Brain microvascular endothelial cell (primary cell): ENCODE measurements around the gene ADGRF3.

Source experiments
- DNase-seq: peaks from one replicate; pipeline ENCODE4 v3.0.0-alpha.2; 2020
- H3K27ac ChIP-seq: fragments of 250-450 bp; sonication (Bioruptor Pico); 2 replicates; pipeline ENCODE4 v1.5.1; 2020; ENCODE audit warnings: mild to moderate bottlenecking, moderate library complexity
- H3K27me3 ChIP-seq: fragments of 250-450 bp; sonication (Bioruptor Pico); replicated peaks from 2 replicates; pipeline ENCODE4 v1.5.1; 2020; ENCODE audit warnings: mild to moderate bottlenecking
- H3K36me3 ChIP-seq: fragments of 250-450 bp; sonication (Bioruptor Pico); replicated peaks from 2 replicates; pipeline ENCODE4 v1.5.1; 2020; ENCODE audit warnings: mild to moderate bottlenecking
- H3K4me3 ChIP-seq: 2 replicates; pipeline ENCODE4 v1.5.1; 2011; ENCODE audit warnings: low read depth, mild to moderate bottlenecking, control low read depth, low read length, moderate library complexity
- in situ Hi-C: cut with HindIII; loops from 2 replicates; pipeline ENCODE4 v1.10.0; 2017; ENCODE audit warnings: low sequenced_read_pairs, low pct_ligation_motif_present
- TF ChIP-seq, protein P1 (sequence below): IDR thresholded peaks from 2 replicates; pipeline ENCODE4 v1.5.1; 2011; ENCODE audit warnings: low read depth, mild to moderate bottlenecking, moderate library complexity, low read length, control low read depth, inconsistent platforms; ENCODE audit errors: missing control alignments

Gene ADGRF3

DNA sequence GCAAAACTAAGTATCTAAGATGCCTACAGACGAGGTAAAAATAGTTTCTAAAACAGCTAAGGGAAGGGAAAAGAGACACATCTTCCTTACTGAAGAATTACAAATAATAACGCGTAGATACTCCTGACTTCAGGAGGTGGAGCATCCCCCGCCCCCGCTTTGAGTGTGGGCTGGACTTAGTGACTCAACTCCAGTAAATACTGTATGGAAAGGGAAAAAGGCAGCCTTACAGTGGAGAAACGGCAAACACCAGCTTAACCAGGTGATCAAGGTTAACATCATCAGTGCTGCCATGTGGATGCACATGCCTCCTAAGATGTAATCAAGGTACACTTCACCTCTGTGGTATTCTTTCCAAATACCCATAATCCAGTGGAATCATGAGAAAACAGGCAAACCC, 53.9 kb downstream of the ADGRF3 start:
- DNase-seq, result peak; percentile 53

DNA sequence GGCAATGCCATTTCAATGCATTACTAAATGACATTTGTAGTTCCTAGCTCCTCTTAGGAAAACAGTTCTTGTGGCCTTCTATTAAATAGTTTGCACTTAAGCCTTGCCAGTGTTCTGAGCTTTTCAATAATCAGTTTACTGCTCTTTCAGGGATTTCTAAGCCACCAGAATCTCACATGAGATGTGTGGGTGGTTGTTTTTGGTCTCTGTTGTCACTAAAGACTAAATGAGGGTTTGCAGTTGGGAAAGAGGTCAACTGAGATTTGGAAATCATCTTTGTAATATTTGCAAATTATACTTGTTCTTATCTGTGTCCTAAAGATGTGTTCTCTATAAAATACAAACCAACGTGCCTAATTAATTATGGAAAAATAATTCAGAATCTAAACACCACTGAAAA, 56.6 kb downstream of the ADGRF3 start:
- TF ChIP-seq, protein P1, sequence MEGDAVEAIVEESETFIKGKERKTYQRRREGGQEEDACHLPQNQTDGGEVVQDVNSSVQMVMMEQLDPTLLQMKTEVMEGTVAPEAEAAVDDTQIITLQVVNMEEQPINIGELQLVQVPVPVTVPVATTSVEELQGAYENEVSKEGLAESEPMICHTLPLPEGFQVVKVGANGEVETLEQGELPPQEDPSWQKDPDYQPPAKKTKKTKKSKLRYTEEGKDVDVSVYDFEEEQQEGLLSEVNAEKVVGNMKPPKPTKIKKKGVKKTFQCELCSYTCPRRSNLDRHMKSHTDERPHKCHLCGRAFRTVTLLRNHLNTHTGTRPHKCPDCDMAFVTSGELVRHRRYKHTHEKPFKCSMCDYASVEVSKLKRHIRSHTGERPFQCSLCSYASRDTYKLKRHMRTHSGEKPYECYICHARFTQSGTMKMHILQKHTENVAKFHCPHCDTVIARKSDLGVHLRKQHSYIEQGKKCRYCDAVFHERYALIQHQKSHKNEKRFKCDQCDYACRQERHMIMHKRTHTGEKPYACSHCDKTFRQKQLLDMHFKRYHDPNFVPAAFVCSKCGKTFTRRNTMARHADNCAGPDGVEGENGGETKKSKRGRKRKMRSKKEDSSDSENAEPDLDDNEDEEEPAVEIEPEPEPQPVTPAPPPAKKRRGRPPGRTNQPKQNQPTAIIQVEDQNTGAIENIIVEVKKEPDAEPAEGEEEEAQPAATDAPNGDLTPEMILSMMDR, result no peak
- in situ Hi-C loops, result no loop called here

More for the DNA sequence above, 53.9 kb downstream of the ADGRF3 start:
- no peak overlapping the region for H3K4me3 ChIP-seq
- peaks cover 3% of the 10 kb centered on the region for H3K36me3 ChIP-seq
- TF ChIP-seq, protein P1, result no peak
- no peak overlapping the region for H3K27ac ChIP-seq
- in situ Hi-C loops, result no loop called here
- H3K27me3 ChIP-seq, result no peaks in the 10 kb centered on the region

DNA sequence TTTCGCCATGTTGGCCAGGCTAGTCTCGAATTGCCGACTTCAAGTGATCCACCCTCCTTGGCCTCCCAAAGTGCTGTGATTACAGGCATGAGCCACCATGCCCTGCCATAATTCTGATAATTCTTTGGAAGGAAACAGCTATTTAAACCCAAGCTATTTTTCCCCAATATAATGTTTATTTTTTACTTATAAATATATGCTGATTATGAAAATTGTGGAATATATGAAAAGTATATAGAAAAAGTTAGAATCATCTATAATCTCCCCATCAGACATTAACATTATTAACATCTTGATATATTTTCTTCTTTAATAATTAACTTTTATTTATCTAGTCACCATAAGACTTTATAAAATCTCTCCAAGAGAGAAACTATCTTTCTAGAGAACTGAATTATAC, 60.7 kb downstream of the ADGRF3 start:
- Histone ChIP-seq H3K36me3 (peaks cover 24% of the 10 kb centered on the region), H3K4me3 (no peak overlapping the region), H3K27ac (no peak overlapping the region), H3K27me3 (no peaks in the 10 kb centered on the region)
- DNase-seq, result no peak
- in situ Hi-C loops, result no loop called here
- TF ChIP-seq, protein P1, result no peak

More for the DNA sequence above, 56.6 kb downstream of the ADGRF3 start:
- no peak for DNase-seq
- no peak overlapping the region for H3K4me3 ChIP-seq
- no peak overlapping the region for H3K27ac ChIP-seq
- H3K36me3 ChIP-seq, result peaks cover 9% of the 10 kb centered on the region
- H3K27me3 ChIP-seq, result no peaks in the 10 kb centered on the region

DNA sequence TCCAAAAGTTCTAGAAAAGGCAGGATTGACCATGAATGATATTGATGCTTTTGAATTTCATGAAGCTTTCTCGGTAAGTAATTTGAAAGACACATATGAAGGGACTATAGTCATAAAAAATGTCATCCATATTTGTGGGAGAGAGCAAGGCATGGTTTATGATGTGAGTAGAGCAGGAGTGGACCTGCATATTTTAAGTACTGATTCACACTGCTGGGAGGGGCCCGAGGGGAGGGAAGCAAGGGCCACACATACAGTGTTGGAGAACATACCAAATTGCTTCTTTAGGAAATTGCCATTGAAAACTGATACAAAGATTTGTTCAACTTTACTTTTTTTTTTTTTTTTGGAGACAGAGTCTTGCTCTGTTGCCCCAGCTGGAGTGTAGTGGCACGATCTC, 62.5 kb downstream of the ADGRF3 start:
- TF ChIP-seq, protein P1, result no peak
- H3K4me3 ChIP-seq, result no peak overlapping the region
- peak; percentile 38 for DNase-seq
- in situ Hi-C loops, result no loop called here
- H3K27me3 ChIP-seq, result no peaks in the 10 kb centered on the region
- no peak overlapping the region for H3K27ac ChIP-seq
- H3K36me3 ChIP-seq, result peaks cover 26% of the 10 kb centered on the region

DNA sequence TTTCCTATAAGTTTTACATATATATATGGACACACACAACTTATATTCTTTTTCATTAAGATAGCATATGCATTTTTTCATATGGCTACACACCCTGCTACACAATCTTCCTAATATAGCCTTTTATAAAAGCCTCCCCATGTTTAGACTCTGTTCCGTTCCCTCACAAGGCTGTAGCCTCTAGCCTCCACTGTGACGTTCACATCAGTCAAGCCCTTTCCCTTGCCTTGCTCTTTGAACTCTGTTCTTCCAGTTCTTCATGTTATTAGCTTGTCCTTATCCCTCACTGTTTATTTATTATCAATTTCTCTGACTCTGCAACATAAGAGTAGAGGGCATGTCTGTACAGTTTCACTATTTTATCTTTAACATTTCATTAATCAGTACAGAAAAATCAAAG, 63.0 kb downstream of the ADGRF3 start:
- H3K27ac ChIP-seq, result no peak overlapping the region
- DNase-seq, result no peak
- TF ChIP-seq, protein P1, result no peak
- no peak overlapping the region for H3K4me3 ChIP-seq
- no peaks in the 10 kb centered on the region for H3K27me3 ChIP-seq
- peaks cover 31% of the 10 kb centered on the region for H3K36me3 ChIP-seq
- in situ Hi-C loops, result no loop called here

DNA sequence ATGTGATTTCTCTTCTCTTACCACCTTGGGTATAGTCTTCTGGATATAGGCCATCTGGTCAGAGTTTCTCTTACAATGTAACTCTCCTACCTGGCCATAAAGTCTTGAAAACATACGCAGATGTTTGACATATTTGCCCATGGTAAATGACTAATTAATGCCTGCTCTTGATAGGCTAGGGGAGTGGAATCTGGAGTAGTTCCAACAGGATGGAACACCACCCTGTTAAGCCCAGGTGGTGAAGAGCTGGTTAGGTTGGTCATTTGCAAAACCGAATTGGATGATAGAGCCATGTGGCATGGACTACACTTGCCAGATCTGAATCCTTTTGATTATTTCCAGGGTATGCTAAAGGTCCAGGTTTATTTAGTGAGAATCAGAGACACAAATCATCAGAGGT, 65.4 kb downstream of the ADGRF3 start:
- H3K36me3 ChIP-seq, result peaks cover 39% of the 10 kb centered on the region
- H3K27me3 ChIP-seq, result no peaks in the 10 kb centered on the region
- TF ChIP-seq, protein P1, result no peak
- no peak overlapping the region for H3K27ac ChIP-seq
- no peak overlapping the region for H3K4me3 ChIP-seq
- no peak for DNase-seq
- in situ Hi-C loops, result no loop called here
